GM19238 (cell line): Measurements from ENCODE around the gene STPG1.
A peak's percentile ranks its signal among the peaks of the same experiment; 100 is the strongest.

Experiments
- DNase-seq: peaks from one replicate; pipeline ENCODE4 v3.0.0; 2011; ENCODE audit warnings: low spot score; ENCODE audit not compliant: insufficient read length

Gene STPG1

GRCh38 chr1:24373044-24373443, 40.5 kb downstream of the STPG1 start:
- DNase-seq: no peak

- no peak for DNase-seq
These were observed 43.8 kb downstream of the STPG1 start for GRCh38 chr1:24369801-24370200.

- DNase-seq: no peak
These were observed 44.4 kb downstream of the STPG1 start for GRCh38 chr1:24369199-24369598.

GRCh38 chr1:24366707-24367106, 46.9 kb downstream of the STPG1 start:
- no peak for DNase-seq

GRCh38 chr1:24364975-24365678, 48.5 kb downstream of the STPG1 start:
- DNase-seq: peak; percentile 32

GRCh38 chr1:24364605-24364974, 49.0 kb downstream of the STPG1 start:
- DNase-seq: no peak

- no peak for DNase-seq
These were observed 49.6 kb downstream of the STPG1 start for GRCh38 chr1:24363994-24364393.

- no peak for DNase-seq
These were observed 50.5 kb downstream of the STPG1 start for GRCh38 chr1:24362982-24363614.

GRCh38 chr1:24362396-24362795, 51.2 kb downstream of the STPG1 start:
- no peak for DNase-seq

- DNase-seq: no peak
These were observed 51.8 kb downstream of the STPG1 start for GRCh38 chr1:24361811-24362210.

- DNase-seq: no peak
These were observed 52.9 kb downstream of the STPG1 start for GRCh38 chr1:24360681-24361080.

GRCh38 chr1:24357038-24357437, 56.5 kb downstream of the STPG1 start:
- DNase-seq: no peak

- DNase-seq: no peak
These were observed 58.1 kb downstream of the STPG1 start for GRCh38 chr1:24355466-24355865.

- no peak for DNase-seq
These were observed 60.2 kb downstream of the STPG1 start for GRCh38 chr1:24353292-24353891.

GRCh38 chr1:24351918-24352627, 61.5 kb downstream of the STPG1 start:
- DNase-seq: no peak

- peak; percentile 50 for DNase-seq
These were observed 62.3 kb downstream of the STPG1 start for GRCh38 chr1:24351247-24351646.

GRCh38 chr1:24349891-24350290, 63.7 kb downstream of the STPG1 start:
- DNase-seq: no peak

GRCh38 chr1:24348196-24348595, 65.4 kb downstream of the STPG1 start:
- no peak for DNase-seq

- DNase-seq: no peak
These were observed 66.2 kb downstream of the STPG1 start for GRCh38 chr1:24347159-24347934.

- DNase-seq: no peak
These were observed 68.2 kb downstream of the STPG1 start for GRCh38 chr1:24345334-24345733.

- no peak for DNase-seq
These were observed 69.4 kb downstream of the STPG1 start for GRCh38 chr1:24344090-24344742.
